Measurements from ENCODE around the gene TMEM232.
"Not testable (repeated sequence)": the region's sequence is repeated elsewhere in the genome, so short reads cannot be mapped to it uniquely, and the experiment has no call there.

TMEM232 gene

DNA sequence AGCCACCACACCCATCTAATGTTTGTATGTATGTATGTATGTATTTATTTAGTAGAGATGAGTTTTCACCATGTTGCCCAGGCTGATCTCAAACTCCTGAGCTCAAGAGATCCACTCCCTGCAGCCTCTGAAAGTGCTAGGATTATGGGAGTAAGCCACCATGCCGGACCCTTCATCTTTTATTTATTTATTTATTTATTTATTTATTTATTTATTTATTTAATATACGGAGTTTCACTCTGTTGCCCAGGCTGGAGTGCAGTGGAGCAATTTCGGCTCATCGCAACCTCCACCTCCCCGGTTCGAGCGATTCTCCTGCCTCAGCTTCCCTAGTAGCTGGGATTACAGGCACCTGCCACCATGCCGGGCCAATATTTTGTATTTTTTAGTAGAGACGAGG lies 49.9 kb downstream of the TMEM232 start:
- H3K27me3 Mint-ChIP-seq, result peaks cover 18% of the 10 kb centered on the region
- not testable (repeated sequence) for H3K27ac Mint-ChIP-seq, DNase-seq, ATAC-seq, H3K4me3 Mint-ChIP-seq, H3K4me1 Mint-ChIP-seq, H3K9me3 Mint-ChIP-seq

- Mint-ChIP-seq H3K4me1 (no peaks in the 10 kb centered on the region), H3K27ac (no peak overlapping the region), H3K9me3 (no peaks in the 10 kb centered on the region), H3K4me3 (no peak overlapping the region), H3K27me3 (peaks cover 14% of the 10 kb centered on the region)
- DNase-seq (no peak), ATAC-seq (no peak)
These were observed 61.2 kb downstream of the TMEM232 start for GRCh38 chr5:110665184-110665726.

GRCh38 chr5:110663525-110663924 lies 62.9 kb downstream of the TMEM232 start:
- no peak overlapping the region for H3K4me3 Mint-ChIP-seq
- no peak for DNase-seq
- no peaks in the 10 kb centered on the region for H3K4me1 Mint-ChIP-seq
- ATAC-seq, result no peak
- peaks cover 5% of the 10 kb centered on the region for H3K27me3 Mint-ChIP-seq
- H3K27ac Mint-ChIP-seq, result no peak overlapping the region
- H3K9me3 Mint-ChIP-seq, result no peaks in the 10 kb centered on the region

DNA sequence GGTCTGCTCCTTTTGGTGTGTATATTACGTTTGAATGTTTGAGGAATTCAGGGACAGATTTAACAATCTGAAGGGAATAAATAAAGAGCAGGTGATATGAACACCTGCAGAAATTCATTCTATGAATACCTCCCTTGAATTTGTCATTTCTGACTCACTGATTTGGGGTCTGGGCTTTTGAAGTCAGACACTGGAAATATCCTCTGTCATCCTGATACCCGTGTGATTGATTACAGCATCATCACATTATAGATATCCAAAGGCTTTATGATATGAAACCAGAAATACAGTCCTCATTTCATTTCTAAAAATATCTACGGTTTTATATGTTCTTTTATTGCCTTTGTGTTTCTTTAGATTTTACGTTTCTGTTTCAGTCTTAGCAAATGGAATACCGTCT lies 68.5 kb downstream of the TMEM232 start:
- H3K4me3 Mint-ChIP-seq, result no peak overlapping the region
- H3K27me3 Mint-ChIP-seq, result peaks cover 8% of the 10 kb centered on the region
- ATAC-seq (peak; percentile 49), DNase-seq (no peak)
- H3K4me1 Mint-ChIP-seq, result no peaks in the 10 kb centered on the region
- no peaks in the 10 kb centered on the region for H3K9me3 Mint-ChIP-seq
- no peak overlapping the region for H3K27ac Mint-ChIP-seq

- no peak overlapping the region for H3K4me3 Mint-ChIP-seq
- no peaks in the 10 kb centered on the region for H3K9me3 Mint-ChIP-seq
- H3K27me3 Mint-ChIP-seq, result peaks cover 8% of the 10 kb centered on the region
- H3K4me1 Mint-ChIP-seq, result no peaks in the 10 kb centered on the region
- ATAC-seq (no peak), DNase-seq (no peak)
- no peak overlapping the region for H3K27ac Mint-ChIP-seq
These were observed 73.1 kb downstream of the TMEM232 start for GRCh38 chr5:110653231-110653970.

- Mint-ChIP-seq H3K9me3 (no peaks in the 10 kb centered on the region), H3K27ac (no peak overlapping the region), H3K4me3 (no peak overlapping the region), H3K4me1 (no peaks in the 10 kb centered on the region), H3K27me3 (no peaks in the 10 kb centered on the region)
- ATAC-seq (no peak), DNase-seq (no peak)
These were observed 75.0 kb downstream of the TMEM232 start for GRCh38 chr5:110651507-110651906.

GRCh38 chr5:110644357-110644756 lies 82.1 kb downstream of the TMEM232 start:
- H3K4me3 Mint-ChIP-seq, result no peak overlapping the region
- no peaks in the 10 kb centered on the region for H3K27me3 Mint-ChIP-seq
- ATAC-seq, result no peak
- no peaks in the 10 kb centered on the region for H3K4me1 Mint-ChIP-seq
- no peaks in the 10 kb centered on the region for H3K9me3 Mint-ChIP-seq
- no peak for DNase-seq
- no peak overlapping the region for H3K27ac Mint-ChIP-seq

DNA sequence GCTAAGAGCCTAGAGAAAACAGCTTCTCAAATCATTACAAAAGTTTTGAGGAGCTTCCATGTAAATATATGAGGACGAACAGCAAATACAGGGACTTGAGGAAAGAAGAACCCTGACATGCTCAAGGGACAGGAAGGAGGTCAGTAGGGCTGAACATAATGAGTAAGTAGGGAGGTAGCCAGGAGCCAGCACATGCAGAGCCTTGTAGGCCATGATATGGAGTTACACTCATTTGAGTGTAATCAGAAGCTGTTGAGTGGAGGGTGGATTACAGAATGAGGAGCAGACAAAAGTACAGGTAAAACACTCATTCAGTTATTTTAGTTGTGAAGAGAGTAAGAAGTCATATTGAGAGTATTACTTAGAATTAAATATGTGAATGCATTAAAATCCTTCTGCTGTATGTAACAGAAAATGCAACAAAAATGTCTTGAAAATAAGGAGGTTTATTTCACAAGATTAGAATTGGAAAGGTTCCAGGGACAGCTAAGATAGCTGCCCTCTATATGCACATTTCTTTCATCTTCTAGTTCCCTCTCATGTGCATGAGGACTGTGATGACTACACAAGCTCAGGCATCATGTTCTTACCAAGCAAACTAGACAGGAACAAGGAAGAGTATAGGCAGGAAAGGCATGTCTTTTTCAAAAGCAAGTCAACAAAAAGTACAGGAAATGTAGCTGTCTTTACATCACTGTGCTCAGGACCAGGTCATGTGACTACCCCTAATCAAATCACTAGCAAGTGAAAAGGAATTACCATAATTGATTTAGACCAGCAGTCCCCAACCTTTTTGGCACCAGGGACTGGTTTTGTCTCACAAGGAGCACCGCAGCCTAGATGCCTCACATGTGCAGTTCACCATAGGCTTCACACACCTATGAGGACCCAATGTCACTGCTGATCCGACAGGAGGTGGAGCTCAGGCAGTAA lies 87.2 kb downstream of the TMEM232 start:
- ATAC-seq (no peak), DNase-seq (no peak)
- Mint-ChIP-seq H3K9me3 (no peaks in the 10 kb centered on the region), H3K27me3 (no peaks in the 10 kb centered on the region), H3K27ac (no peak overlapping the region), H3K4me1 (peaks cover 6% of the 10 kb centered on the region), H3K4me3 (no peak overlapping the region)

DNA sequence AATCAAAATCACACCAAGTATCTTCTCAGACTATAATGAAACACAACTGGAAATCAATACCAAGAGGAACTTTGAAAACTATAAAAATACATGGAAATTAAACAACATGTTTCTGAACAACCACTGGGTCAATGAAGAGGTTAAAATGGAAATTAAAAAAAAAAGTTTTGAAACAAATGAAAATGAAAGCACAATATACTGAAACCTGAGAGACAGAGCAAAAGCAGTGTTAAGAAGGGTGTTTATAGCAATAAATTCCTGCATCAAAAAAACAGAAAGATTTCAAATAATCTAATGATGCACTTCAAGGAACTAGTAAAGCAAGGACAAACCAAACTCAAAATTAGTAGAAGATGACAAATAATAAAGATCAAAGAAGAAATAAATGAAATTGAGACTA lies 92.0 kb downstream of the TMEM232 start:
- Mint-ChIP-seq H3K27ac (peak overlapping the region in 1 of 2 donors; percentile 11), H3K27me3 (no peaks in the 10 kb centered on the region), H3K4me3 (no peak overlapping the region), H3K9me3 (peaks cover 0 to 7% of the 10 kb centered on the region in 2 donors), H3K4me1 (peaks cover 7% of the 10 kb centered on the region)
- DNase-seq (no peak), ATAC-seq (no peak)

DNA sequence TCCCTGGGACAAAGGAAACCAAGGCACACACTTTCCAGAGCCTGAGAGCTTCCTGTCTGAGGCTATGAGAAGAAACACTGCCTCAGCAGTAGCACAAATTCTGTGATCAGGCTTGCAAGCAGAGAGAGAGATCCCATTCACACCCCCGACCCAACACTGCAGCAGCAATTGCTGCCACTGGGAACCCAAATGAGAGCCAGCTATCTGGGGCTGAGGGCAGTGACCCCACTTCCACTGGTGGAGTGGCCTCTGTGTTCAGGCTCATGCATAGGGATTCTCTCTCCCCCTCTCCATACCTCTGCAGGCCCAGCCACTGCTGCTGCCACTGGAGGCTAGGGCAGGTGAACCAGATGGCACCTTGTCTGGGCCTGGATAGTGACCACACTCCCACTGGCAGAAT lies 95.2 kb downstream of the TMEM232 start:
- no peak overlapping the region for H3K27ac Mint-ChIP-seq
- H3K4me1 Mint-ChIP-seq, result peaks cover 7% of the 10 kb centered on the region
- no peak overlapping the region for H3K4me3 Mint-ChIP-seq

DNA sequence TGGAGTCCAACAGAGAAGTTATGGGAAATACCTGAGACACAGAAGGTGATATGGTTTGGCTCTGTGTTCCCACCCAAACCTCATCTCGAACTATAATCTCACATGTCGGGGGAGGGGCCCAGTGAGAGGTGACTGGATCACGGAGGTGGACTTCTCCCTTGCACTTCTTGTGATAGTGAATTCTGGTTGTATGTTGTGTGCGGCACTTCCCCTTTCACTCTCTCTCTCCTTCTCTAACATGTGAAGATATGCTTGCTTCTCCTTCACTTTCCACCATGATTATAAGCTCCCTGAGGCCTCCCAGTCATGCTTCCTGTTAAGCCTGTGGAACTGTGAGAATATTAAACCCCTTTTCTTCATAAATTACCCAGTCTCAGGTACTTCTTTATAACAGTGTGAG lies 96.1 kb downstream of the TMEM232 start:
- Mint-ChIP-seq H3K27me3 (no peaks in the 10 kb centered on the region), H3K4me3 (no peak overlapping the region), H3K9me3 (peaks cover 0 to 7% of the 10 kb centered on the region in 2 donors), H3K4me1 (peaks cover 7% of the 10 kb centered on the region), H3K27ac (no peak overlapping the region)
- no peak for DNase-seq
- ATAC-seq, result no peak

More for the DNA sequence above, 95.2 kb downstream of the TMEM232 start:
- ATAC-seq (no peak), DNase-seq (no peak)
- Mint-ChIP-seq H3K9me3 (peaks cover 0 to 7% of the 10 kb centered on the region in 2 donors), H3K27me3 (no peaks in the 10 kb centered on the region)

GRCh38 chr5:110625376-110625999 lies 101.0 kb downstream of the TMEM232 start:
- peaks cover 8% of the 10 kb centered on the region for H3K27me3 Mint-ChIP-seq
- no peak overlapping the region for H3K4me3 Mint-ChIP-seq
- H3K9me3 Mint-ChIP-seq, result no peaks in the 10 kb centered on the region
- H3K27ac Mint-ChIP-seq, result no peak overlapping the region
- no peaks in the 10 kb centered on the region for H3K4me1 Mint-ChIP-seq
- DNase-seq (no peak), ATAC-seq (no peak)

DNA sequence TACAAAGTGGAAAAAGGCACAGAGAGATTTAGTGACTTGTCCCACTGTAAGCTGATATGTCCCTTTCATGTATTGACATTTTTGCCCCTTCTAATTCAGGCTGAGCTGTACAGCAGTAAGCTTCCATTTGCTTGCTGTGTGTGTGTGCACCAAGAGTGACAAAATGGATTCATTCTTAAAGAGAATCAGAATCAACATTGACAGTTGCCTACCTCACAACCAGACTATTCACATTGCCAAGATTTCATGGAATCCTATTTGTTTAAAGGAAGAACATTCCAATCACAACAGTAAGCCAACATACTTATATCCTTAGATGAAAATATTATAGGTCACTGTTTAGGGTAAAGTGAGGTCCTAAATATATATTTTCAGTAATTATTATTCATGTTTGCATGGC lies 102.6 kb downstream of the TMEM232 start:
- Mint-ChIP-seq H3K4me1 (no peaks in the 10 kb centered on the region), H3K27me3 (peaks cover 8% of the 10 kb centered on the region), H3K4me3 (no peak overlapping the region), H3K27ac (no peak overlapping the region), H3K9me3 (no peaks in the 10 kb centered on the region)
- no peak for ATAC-seq
- no peak for DNase-seq

DNA sequence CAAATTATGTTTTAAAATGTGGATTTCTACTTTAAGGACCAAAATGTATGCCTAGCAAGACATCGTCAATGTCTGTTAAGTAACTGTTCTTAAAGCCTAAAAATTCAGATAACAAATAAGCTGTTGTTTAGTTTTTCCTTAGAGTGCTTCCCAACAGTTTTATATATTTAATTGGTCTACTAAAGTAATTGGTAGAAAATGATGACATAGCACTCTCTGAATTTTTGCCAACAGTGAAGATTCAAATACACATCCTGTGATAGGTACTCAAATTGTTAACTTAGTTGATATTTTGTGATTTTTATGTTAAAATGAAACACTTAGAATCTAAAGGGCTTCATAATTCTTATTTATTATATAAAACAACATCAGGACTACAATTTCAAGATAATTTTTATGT lies 107.5 kb downstream of the TMEM232 start:
- Mint-ChIP-seq H3K4me3 (no peak overlapping the region), H3K9me3 (no peaks in the 10 kb centered on the region), H3K27me3 (peaks cover 8% of the 10 kb centered on the region), H3K27ac (no peak overlapping the region), H3K4me1 (no peaks in the 10 kb centered on the region)
- no peak for ATAC-seq
- DNase-seq, result no peak

GRCh38 chr5:110616009-110616408 lies 110.5 kb downstream of the TMEM232 start:
- no peak overlapping the region for H3K27ac Mint-ChIP-seq
- no peak for DNase-seq
- no peaks in the 10 kb centered on the region for H3K27me3 Mint-ChIP-seq
- H3K4me3 Mint-ChIP-seq, result no peak overlapping the region
- no peak for ATAC-seq
- H3K4me1 Mint-ChIP-seq, result no peaks in the 10 kb centered on the region
- H3K9me3 Mint-ChIP-seq, result no peaks in the 10 kb centered on the region
